Suppressor macrophage treated with lipopolysaccharide for 4 hours (primary cell): ENCODE measurements around the gene MAPK4.
"Not testable (repeated sequence)": the region's sequence is repeated elsewhere in the genome, so short reads cannot be mapped to it uniquely, and the experiment has no call there.

Source experiments
- DNase-seq: peaks from one replicate; pipeline ENCODE4 v3.0.0-alpha.2; 2020

Gene MAPK4

DNA sequence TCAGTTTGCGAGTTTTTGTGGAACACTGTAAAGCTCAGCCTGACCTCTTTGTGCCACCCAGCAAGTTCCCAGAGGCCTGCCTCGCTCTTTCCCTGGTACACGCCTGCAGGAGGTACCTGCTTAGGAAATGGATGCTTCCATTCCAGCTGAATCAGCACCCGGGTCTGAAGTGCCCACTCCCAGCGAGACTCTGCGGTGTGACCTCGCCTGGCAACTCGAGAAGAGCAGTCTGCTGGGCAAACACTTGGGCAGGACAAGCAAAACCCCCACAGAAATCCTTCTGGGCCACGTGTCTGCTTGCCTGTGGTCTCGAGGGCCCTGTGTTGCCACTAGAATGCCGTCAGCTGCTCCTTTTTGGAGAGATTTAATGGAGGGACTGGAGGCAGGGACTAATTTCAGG lies 127.6 kb downstream of the MAPK4 start:
- no peak for DNase-seq

GRCh38 chr18:50689578-50689977 lies 129.7 kb downstream of the MAPK4 start:
- no peak for DNase-seq

- no peak for DNase-seq
Observed at GRCh38 chr18:50694147-50694546, 134.3 kb downstream of the MAPK4 start.

DNA sequence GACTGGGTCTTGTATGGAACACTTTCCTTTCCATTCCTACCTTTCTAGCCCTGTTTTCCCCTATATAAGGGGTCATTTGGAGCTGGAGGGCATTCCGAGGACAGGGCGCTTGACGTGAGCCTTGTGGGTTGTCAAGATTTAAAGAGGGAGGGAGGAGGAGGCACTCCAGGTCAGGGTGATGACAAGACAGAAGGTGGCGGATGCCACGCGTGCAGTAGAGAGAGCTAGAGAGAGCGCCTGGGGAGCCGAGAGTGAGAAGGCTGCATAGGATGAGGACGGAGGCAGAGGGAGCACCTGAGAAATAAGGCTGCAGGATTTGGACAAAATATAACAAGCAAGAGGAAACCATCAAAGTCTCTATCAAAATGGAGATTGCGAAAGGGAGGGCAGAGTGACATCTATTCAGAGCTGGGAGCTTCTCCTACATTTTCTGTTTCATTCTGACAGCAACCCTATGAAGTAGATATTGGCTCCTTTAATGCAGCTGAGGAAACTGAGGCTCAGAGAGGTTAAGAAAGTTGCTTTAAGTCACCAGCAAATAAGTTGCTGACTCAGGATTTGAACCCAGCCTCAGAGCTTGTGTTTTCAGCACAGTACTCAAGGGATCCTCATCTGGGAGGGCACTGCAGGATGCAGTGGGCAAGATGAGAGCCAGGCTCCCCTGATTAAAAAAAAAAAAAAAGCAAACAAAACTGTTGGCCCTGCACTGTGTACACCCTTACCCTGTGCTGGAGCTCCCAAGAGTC lies 135.7 kb downstream of the MAPK4 start:
- no peak for DNase-seq

- DNase-seq, result no peak
Observed at GRCh38 chr18:50696436-50696835, 136.5 kb downstream of the MAPK4 start.

- no peak for DNase-seq
Observed at GRCh38 chr18:50696929-50697328, 137.0 kb downstream of the MAPK4 start.

DNA sequence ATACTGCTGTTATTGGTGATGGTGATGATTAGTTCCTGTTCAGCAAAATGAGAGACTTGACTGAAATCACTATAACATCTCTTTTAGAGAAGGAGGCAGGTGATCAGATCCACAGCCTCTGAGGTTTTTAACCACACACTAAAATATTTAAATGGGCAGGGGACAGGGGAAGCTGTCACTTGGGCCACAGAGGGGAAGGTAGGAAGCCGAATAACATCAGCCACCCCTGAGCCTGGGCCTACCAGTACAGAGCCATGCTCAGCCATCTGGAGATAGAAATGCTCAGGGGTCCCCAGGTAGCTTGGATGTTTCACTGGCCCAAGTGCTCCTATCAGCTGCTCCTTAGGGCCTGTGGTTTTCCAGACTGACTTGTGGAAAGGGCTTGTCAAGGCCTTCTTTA lies 137.6 kb downstream of the MAPK4 start:
- no peak for DNase-seq

DNA sequence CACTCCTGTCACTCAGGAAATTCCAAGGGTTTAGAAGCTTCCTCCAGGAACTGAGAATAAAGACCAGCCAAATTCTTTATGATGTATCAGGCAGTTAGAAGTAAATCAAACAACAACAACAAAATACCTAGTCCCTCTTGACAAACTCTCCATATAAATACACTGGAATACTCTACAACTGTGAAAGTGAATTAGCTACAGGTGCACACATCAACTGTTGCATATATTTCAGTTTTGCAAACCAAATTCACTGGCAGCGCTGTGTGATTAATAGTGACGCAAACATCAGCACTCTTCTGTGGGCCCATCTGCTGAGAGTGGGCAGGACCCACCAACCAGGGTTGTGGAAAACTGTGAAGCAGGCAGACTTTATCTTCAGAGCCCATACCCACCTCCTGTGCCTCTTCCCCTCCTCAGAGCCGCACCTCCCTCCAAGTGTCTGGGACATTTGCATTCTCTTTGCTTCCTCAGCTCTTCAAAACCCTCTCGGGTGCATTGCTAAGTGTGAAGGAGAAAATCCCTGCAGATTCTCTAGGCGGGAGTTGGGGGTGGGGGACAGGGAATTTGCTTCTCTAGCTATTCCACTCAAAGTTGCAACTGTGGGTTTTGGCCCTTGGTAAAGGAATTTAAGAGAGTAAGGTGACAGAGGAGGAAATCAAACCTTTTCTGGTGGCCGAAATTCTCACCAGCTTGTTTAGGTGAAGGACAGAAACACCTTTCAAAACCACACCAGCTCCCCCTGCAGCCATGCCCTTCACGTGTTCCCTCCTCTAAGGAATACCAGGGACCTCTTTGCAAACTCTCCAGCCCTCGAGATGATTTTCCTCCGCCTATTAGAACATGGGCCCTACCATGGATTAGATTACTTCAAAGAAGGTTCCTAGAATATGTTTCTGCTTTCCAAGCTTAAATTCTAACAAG lies 140.6 kb downstream of the MAPK4 start:
- DNase-seq, result no peak

GRCh38 chr18:50704357-50704940 lies 144.6 kb downstream of the MAPK4 start:
- no peak for DNase-seq

DNA sequence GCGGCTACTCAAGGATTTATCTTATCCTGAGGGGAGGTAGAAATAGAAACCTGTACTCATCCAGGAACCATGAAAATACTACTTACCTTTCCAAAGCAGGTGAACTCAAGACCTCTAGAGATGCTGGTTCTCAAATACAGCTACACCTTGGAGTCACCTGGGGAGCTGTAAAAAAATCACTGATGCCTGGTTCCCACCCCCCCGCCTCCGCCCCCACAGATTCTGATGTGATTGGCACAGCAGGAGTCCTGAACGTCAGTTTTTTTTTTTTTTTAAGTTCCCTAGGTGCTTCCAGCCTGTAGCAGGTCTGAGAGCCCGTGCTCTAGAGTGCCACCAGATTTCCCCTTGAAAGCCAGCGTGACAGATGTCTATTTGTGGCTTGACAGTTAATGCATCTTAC lies 146.3 kb downstream of the MAPK4 start:
- DNase-seq, result no peak

- DNase-seq, result no peak
Observed at GRCh38 chr18:50706651-50707050, 146.8 kb downstream of the MAPK4 start.

DNA sequence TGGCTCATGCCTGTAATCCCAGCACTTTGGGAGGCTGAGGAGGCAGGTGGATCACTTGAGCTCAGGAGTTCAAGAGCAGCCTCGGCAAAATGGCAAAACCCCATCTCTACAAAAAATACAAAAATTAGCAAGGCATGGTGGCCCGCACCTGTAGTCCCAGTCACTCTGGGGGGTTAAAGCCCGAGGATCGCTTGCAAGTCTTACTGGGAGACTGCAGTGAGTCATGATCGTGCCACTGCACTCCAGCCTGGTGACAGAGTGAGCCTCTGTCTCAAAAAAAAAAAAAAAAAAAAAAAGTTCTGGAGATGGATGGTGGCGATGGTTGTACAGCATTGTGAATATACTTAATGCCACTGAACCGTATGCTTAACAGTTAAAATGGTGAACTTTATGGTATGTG lies 147.4 kb downstream of the MAPK4 start:
- not testable (repeated sequence) for DNase-seq

GRCh38 chr18:50707855-50708469 lies 148.1 kb downstream of the MAPK4 start:
- DNase-seq, result no peak

DNA sequence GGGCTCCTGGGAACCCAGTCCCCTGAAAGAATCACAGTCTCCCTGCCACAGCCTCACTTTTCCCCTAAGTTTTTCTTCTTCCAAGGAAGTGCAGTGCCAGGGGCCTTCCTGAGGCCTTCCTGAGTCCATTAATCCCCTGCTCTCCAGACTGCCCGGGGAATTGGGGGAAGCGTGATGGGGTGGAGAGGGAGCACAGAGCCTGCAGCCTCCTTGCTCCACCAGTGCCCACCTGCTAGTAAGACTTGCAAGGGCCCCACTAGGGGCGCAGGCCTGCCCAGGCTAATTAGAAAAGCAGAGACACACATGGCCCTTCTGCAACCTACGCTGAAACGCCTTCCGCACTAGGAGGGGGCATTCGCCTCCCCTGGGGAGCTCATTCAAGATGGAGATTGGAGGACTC lies 149.3 kb downstream of the MAPK4 start:
- DNase-seq, result no peak

DNA sequence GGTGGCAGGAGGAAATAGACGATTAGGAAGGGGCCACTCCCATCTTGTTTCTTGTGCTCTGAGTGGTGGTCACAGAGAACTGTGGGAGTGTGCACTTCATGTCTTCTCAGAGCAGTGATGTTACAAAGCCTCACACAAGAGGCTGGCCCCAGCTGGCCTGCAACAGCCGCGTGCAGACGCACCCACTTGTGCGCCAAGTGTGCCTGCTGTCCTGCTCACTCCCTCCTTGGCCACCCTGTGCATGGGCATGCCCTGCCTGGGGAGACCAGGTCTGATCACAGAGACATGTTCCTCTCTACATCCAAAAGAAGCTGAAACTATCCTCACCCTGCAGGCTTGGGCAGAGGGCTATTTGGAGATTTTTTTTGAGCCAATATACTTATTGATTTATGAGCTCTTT lies 151.5 kb downstream of the MAPK4 start:
- DNase-seq, result no peak

DNA sequence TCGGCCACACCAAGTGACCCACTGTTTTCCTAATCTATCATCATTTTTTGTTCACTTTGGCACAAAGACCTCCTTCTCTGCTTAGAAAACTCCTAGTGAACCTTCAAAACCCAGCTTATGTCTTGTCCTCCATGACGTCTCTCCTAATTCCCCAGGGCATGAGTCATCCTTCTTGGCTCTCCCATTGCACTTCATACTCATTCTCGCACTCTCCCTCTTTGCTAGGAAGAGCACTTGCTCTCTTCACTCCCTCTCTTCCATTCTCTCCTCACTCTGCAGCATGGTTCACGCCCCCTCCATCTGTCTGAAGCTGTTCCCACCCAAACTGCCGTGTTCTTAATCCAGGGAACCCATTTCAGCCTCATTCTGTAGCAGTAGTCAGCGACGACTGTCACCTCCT lies 156.0 kb downstream of the MAPK4 start:
- DNase-seq, result no peak

GRCh38 chr18:50716902-50717301 lies 157.0 kb downstream of the MAPK4 start:
- DNase-seq, result no peak

DNA sequence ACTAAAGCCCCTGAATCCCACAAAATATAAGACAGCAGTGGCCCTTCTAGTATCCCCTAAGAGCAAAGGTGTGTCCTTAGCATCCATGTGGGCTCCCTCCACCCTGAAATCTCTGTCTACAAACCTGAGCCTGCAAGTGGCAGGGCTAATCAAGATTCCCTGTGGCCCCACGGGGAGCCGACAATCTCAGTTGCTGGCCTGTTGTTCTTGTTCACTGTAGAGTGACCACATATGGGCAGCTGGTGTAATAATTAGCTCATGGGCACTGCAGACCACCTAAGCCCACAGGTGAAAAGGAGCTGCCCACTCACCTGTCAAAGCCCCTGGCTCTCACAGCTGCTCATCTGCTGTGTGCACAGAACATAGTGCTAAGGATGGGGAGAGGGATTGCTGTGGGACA lies 157.7 kb downstream of the MAPK4 start:
- no peak for DNase-seq

GRCh38 chr18:50719471-50720324 lies 159.8 kb downstream of the MAPK4 start:
- DNase-seq, result no peak

DNA sequence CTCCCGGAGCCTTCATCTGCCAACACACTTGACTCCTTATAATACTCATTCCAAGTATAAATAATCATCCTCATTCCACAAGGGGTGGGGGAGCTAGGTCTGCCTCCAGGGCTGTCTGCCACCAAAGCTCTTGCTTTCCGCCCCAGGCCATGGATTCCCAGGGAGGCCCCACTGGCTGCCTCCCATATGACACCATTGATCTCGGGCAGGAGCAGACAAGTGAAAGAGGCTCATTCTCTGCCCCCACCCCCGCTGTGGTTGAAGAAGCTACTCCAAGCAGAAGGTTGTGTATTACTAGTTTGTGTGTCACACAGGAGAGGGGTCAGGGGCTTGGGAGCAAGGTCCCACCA lies 160.4 kb downstream of the MAPK4 start:
- DNase-seq, result no peak

DNA sequence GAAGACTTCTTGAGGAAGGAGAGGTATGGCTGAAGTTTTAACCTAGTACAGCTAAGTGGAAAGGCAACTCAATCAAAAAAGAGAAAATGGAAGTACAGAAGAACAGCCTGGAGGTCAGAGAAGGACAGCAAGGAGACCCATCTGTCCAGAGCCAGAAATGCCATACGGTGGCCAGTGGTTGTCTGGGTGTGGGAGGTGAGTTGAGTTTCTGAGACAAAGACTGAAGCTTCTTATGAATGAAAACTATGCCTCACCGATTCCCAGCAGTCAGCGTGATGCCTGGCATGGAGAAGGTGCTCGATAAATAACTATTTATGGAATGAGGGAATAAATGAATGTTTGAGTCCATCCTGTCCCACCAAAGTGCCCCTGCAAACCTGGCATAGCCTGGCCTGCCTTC lies 161.1 kb downstream of the MAPK4 start:
- no peak for DNase-seq

GRCh38 chr18:50721451-50722120 lies 161.7 kb downstream of the MAPK4 start:
- no peak for DNase-seq
